GM21381 (cell line): Measurements from ENCODE around the gene DCP2.
"Not testable (repeated sequence)": the region's sequence is repeated elsewhere in the genome, so short reads cannot be mapped to it uniquely, and the experiment has no call there.

Experiments
- ATAC-seq: cut with Tn5 transposase; IDR thresholded peaks from one replicate; pipeline ENCODE4 v1.9.1; 2021; ENCODE audit warnings: mild to moderate bottlenecking, moderate library complexity; ENCODE audit not compliant: unreplicated experiment

The DCP2 gene

DNA sequence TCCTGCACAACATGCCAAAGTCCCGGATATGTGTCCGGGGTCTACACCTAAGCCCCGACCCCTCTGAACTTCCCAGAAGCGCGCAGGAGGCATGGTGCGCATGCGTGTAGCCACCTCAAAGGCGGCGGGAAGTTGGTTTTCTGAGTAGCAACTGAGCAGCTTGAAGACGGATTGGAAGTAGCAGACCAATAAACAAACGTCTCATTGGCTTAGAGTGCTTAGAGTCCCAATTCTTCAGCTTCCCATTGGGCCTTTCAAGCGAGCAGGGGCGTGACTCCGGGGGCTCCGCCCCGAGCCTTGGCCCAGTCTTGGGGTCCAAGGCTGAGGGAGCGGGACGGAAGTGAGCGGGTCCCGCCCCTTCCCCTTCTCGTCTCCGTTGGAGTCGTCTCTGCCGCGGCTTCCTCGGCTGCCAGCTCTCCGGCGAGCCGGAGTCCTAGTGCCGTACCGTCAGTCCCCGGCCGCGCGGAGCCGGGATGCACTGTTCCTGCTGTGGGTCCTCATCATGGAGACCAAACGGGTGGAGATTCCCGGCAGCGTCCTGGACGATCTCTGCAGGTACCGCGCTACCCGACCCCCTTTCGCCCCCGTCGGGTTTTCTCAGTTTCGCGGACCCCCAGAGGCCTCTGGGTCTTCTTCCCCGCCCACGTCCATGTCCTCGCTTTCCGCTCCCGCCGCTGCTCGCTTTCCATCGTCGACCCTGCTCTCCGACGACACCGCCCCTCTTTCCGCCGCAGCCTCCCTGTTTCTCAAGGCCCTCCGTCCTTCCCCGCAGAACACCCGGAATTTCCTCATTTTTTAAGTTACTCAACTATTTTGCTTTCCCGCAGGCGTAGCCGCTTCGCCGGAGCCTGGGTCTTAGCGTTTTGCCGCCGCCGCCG lies at the start of gene DCP2:
Gene DCP2 (plus strand): TSS at position 367 of the 878 bp plus-strand sequence. CDS start 136 bp downstream, at position 503.
- ATAC-seq: peak; percentile 99

DNA sequence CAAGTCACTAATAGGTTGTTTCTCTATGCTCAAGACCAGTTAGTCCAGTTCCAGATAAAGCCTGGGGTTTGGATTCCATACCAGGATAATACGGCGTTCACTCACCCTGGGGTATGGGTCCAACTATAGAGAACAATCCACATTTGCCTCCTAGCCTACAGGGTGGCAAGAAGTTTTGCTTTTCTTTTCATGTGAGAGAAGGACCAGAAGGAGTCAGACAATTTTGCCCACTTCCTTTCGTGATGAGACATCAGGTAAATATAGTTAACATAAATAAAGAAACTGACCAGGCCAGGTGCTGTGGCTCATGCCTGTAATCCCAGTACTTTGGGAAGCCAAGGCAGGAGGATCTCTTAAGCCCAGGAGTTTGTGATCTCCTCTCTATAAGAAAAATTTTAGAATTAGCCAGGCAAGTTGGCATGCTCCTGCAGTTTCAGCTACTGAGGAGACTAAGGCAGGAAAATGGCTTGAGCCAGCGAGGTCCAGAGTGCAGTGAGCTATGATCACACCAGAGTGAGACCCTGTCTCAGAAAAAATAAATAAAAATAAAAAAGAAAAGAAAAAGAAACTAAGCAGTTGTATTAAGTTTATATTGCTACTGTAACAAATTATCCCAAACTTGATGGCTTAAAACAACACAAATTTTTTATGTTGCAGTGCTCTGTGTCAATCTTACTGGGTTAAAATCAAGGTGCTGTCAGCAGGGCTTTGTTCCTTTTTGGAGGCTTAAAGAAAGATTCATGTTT lies 47.1 kb upstream of the DCP2 start:
- ATAC-seq: peak; percentile 74

DNA sequence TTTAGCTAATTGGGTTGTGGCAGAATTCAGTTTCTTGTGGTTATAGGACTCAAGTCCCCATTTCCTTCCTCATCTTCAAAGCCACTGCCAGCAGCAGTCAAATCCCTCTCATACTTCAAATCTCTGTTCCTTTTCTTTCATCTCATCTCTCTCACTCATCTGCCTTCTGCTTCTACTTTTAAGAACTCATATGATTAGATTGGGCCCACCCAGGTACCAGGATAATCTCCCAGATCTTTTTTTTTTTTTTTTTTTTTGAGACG lies 46.6 kb upstream of the DCP2 start:
- peak; percentile 38 for ATAC-seq

DNA sequence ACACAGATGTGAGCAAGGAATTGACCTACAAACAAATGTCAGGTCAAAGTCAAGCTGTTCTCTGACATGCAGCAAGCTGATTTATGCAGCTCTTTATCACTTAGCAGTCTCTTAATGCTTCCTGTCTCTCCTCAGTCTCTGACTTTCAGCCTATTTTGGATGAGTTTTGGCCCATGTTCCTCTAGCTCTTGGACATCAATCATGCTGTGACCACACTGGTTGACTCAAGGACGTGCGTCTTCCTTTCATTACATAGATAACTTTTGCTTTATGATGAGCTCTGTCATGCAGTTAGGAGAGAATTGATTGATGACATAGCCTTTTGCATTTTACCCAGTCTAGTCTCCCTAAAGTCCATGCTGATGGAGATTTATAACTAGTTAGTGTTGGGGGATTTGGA lies 45.1 kb upstream of the DCP2 start:
- ATAC-seq: no peak

- no peak for ATAC-seq
Observed at GRCh38 chr5:112933105-112933504, 43.5 kb upstream of the DCP2 start.

DNA sequence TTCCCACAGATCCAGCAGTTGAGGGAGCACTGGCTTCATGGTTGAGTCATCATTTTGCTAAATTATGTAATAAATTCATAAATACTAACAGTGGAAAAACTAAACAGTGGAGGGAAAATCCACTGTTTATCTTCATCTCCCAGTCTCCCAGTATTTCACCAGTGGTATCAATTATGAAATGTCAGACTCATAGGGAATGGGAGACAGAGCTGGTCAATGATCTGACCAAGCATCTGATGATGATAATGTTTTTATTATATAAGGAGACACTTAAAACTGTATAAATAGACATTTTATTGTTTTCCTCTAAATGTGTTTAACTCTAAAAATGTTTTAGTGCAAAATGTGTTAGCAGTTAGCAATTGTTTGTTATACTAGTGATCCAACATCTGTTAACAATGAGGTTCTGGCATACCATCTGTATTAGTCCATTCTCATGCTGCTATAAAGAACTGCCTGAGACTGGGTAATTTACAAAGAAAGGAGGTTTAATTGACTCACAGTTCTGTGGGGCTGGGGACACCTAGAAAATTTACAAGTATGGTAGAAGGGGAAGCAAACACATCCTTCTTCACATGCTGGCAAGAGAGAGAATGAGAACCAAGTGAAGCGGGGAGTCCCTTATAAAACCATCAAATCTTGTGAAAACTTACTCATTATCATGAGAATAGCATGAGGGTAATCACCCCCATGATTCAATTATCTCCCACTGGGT lies 42.8 kb upstream of the DCP2 start:
- ATAC-seq: no peak

- ATAC-seq: no peak
Observed at GRCh38 chr5:112934366-112934663, 42.3 kb upstream of the DCP2 start.

GRCh38 chr5:112935675-112936074 lies 40.9 kb upstream of the DCP2 start:
- no peak for ATAC-seq

DNA sequence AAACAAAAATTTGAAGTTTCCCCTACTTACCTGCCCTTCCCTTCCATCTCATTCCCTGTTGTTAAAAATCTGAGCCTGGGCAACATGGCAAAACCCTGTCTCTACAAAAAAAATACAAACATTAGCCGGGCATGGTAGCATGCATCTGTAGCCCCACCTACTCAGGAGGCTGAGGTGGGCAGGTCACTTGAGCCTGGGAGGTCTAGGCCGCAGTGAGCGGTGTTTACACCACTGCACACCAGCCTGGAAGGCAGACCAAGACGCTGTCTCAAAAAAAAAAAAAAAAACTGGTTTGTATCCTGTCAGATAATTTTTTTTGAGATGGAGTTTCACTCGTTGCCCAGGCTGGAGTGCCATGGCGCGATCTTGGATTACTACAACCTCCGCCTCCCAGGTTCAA lies 38.3 kb upstream of the DCP2 start:
- ATAC-seq: no peak

DNA sequence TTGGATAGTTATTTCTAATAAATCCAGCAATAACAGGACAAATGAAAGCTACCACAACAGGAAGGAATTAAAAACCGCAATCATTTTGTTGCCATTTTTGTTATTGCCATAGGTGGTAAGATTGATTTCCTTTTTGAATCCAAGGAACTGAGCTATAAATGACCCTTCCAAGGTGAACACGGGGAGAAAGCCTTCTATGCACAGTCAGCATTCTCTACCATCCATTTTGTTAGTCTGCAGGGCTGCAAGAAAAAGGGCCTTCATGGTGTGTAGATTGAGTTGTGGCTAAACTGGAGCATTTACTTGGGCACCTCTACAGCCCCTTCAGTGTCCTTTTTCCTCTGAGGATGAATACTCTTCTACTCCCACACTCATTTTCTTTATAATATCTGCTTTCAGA lies 35.9 kb upstream of the DCP2 start:
- no peak for ATAC-seq

- no peak for ATAC-seq
Observed at GRCh38 chr5:112948458-112948857, 28.1 kb upstream of the DCP2 start.

GRCh38 chr5:112951124-112951702 lies 25.4 kb upstream of the DCP2 start:
- ATAC-seq: peak; percentile 92

- ATAC-seq: no peak
Observed at GRCh38 chr5:112956606-112957005, 20.0 kb upstream of the DCP2 start.

DNA sequence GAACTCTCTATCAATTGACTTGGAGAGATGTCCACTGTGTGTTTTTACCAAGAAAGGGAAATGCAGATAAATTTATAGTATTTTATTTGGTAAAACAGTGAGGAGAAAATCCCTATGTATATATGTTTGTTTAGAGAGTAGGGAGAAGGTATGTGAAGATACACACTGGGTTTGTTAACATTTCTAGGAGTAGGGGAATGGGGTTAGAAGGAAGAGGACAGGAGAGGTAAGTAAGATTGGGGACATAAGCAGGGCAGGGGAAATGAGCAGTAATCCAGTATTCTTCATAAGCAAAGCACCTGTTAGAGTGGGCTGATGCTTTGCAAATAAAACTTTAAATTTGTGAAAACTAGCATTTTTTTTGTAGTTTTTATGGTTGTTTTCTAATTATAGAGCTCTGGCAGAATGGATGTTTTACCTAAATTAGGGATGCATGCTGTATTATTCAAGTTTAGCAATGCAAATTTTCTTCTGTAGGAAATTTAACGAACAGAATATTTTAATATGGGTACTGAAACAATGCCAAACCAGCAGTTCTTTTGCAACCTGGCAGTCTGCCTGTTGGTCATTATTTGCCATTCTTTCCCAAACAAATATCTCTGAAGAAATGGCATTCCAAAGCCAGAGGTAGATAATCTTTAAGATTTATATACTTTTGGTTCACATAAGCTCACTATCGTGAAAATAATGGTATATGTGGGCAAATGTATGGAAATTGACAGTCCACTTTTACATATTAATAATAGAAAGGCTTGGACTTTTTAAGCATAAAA lies 19.4 kb upstream of the DCP2 start:
- no peak for ATAC-seq

DNA sequence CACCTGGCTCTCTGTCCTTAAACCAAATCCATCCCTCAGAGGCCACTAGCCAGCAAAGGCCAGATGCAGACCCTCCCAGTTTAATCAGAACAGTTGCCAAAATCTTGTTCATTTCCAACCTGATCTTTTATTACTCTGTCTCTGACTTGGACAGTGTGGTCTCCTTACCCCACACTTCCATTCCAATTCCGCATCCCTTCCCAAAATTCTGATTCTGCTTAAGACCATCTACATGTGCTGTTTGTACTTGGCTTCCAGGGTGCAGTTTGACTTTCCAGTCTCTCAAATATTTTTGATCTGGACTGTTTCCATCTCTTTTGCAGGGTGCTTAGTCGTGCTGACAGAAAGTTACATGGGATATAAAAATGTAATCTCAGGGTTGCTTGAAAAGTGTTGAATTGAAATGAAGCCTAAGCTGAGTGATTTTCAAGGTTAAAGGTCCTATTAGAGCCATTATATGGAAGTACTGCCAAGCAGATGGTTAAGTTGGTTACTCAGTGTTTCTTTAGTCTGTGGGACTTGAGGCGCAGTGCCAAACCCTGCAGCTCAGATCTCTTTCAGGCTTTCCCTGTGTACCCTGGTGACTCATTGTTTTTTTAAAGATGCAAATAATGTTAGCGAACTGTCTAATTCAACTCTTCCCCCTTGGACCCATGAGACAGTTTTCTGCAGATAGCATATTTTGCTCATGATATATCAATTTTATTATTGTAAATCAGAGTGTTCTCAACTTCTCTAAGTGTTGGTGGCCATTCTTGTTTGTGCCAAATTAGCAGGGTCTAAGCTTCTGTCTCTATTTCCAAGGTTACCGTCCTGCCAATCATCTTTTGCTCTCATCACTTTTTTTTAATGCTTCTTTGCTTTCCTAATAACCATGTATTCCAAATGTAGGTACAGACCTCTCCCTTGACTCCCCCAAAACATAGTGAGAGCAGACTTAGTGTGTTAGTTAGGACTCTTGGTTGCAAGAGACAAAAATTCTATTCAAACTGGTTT lies 18.2 kb upstream of the DCP2 start:
- ATAC-seq: peak; percentile 80

DNA sequence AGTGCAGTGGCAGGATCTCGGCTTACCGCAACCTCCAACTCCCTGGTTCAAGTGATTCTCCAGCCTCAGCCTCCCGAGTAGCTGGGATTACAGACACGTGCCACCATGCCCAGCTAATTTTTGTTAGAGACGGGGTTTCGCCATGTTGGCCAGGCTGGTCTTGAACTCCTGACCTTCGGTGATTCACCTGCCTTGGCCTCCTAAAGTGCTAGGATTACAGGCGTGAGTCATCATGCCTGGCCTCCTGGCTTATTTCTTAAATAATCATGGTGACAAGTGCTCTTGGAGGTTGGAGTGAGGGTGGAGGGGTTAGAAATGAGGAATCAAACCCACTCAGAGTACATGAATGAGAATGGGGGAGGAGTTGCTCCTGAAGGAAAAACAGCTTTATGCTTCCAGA lies 16.7 kb upstream of the DCP2 start:
- not testable (repeated sequence) for ATAC-seq

- no peak for ATAC-seq
Observed at GRCh38 chr5:112960315-112960714, 16.3 kb upstream of the DCP2 start.

DNA sequence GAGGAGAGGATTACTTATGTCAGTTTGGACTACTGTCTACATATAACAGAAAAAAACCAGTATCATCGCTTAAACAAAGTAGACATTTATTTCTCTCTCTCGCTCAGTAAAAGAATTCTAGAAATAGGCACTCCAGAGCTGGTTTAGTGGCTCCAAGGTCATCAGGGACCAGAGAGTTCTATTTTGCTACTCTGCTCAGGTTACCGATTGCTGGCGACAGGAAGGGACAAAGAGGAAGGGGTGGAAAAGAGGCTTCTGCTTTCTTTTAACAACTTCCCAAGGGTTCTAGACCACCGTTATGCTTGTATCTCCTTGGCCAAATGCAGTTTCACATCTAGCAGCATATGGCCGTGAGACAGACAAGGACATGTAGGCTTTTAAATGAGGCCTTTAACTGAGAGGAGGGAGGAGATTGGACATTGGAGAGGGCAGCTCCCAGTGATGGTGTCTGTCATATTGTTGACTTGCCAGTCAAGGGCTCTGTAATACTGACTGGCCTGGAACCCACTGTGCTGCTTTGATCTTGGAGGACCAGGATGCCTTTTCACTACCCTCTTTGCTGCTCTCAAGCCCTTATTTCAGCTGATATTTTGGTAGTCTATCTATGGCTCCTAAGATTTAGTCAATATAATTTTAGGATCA lies 15.6 kb upstream of the DCP2 start:
- ATAC-seq: no peak

GRCh38 chr5:112963374-112963733 lies 13.2 kb upstream of the DCP2 start:
- not testable (repeated sequence) for ATAC-seq
